Measurements from ENCODE around the gene WLS. TPM values are rescaled to one million over a fixed set of nuclear protein-coding genes. Genes with fewer than 3 reads are reported as not detected.

Gene WLS
- polyA plus RNA-seq, 1 donor from 2014 or later, result 8.8 TPM

DNA sequence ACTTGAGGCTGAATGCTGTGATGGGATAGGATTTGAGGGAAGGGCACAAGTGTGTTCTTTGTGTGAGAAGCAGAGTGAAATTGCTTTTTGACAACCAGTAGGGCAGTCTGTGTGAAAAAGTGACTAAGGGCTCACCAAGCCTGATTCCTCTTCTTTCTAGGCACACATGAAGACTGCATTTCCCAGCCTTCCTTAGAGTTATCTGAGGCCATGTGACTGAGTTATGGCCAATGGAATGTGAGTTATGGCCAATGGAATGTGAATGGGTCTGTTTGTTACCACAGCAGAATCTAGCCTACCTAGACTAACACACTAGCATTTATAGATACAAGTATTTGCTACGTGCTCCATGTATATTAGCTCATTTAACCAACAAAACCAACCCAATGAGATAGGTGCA is 146.6 kb downstream of the WLS start:
- Histone ChIP-seq H3K27ac (ENCODE audit: low read length) (no peak overlapping the region), H3K9me3 (ENCODE audit: low read length) (no peaks in the 10 kb centered on the region), H3K4me2 (ENCODE audit: low read length) (no peak overlapping the region), H3F3A (ENCODE audit: insufficient read depth, low read length, poor library complexity, severe bottlenecking) (no peaks in the 10 kb centered on the region), H3K4me3 (ENCODE audit: low read length) (no peak overlapping the region), H2AFZ (ENCODE audit: low read depth, low read length) (no peak overlapping the region), H3K9ac (ENCODE audit: low read length) (no peak overlapping the region), H3K79me2 (replicated peaks; ENCODE audit: insufficient read depth, low read length) (no peaks in the 10 kb centered on the region), H3K27me3 (ENCODE audit: insufficient read depth, low read depth, low read length) (no peaks in the 10 kb centered on the region), H3K9me2 (ENCODE audit: insufficient read depth, low read length) (no peaks in the 10 kb centered on the region), H4K20me1 (ENCODE audit: insufficient read depth) (no peaks in the 10 kb centered on the region), H3K36me3 (ENCODE audit: insufficient read depth, low read length) (no peaks in the 10 kb centered on the region)
- TF ChIP-seq MXI1 (conservative IDR thresholded peaks at IDR 0.05; ENCODE audit: poor library complexity, severe bottlenecking) (no peak), EZH2 (IDR thresholded peaks at IDR 0.05; ENCODE audit: borderline replicate concordance, insufficient read depth, low read length, poor library complexity, severe bottlenecking) (no peak), TAF1 (IDR thresholded peaks at IDR 0.05; ENCODE audit: low read depth) (no peak), POLR2AphosphoS5 (IDR thresholded peaks at IDR 0.05) (no peak)
- TF ChIP-seq, protein P1, sequence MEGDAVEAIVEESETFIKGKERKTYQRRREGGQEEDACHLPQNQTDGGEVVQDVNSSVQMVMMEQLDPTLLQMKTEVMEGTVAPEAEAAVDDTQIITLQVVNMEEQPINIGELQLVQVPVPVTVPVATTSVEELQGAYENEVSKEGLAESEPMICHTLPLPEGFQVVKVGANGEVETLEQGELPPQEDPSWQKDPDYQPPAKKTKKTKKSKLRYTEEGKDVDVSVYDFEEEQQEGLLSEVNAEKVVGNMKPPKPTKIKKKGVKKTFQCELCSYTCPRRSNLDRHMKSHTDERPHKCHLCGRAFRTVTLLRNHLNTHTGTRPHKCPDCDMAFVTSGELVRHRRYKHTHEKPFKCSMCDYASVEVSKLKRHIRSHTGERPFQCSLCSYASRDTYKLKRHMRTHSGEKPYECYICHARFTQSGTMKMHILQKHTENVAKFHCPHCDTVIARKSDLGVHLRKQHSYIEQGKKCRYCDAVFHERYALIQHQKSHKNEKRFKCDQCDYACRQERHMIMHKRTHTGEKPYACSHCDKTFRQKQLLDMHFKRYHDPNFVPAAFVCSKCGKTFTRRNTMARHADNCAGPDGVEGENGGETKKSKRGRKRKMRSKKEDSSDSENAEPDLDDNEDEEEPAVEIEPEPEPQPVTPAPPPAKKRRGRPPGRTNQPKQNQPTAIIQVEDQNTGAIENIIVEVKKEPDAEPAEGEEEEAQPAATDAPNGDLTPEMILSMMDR (IDR thresholded peaks at IDR 0.05; ENCODE audit: poor library complexity, severe bottlenecking), result no peak
- TF ChIP-seq, protein P2, sequence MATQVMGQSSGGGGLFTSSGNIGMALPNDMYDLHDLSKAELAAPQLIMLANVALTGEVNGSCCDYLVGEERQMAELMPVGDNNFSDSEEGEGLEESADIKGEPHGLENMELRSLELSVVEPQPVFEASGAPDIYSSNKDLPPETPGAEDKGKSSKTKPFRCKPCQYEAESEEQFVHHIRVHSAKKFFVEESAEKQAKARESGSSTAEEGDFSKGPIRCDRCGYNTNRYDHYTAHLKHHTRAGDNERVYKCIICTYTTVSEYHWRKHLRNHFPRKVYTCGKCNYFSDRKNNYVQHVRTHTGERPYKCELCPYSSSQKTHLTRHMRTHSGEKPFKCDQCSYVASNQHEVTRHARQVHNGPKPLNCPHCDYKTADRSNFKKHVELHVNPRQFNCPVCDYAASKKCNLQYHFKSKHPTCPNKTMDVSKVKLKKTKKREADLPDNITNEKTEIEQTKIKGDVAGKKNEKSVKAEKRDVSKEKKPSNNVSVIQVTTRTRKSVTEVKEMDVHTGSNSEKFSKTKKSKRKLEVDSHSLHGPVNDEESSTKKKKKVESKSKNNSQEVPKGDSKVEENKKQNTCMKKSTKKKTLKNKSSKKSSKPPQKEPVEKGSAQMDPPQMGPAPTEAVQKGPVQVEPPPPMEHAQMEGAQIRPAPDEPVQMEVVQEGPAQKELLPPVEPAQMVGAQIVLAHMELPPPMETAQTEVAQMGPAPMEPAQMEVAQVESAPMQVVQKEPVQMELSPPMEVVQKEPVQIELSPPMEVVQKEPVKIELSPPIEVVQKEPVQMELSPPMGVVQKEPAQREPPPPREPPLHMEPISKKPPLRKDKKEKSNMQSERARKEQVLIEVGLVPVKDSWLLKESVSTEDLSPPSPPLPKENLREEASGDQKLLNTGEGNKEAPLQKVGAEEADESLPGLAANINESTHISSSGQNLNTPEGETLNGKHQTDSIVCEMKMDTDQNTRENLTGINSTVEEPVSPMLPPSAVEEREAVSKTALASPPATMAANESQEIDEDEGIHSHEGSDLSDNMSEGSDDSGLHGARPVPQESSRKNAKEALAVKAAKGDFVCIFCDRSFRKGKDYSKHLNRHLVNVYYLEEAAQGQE (IDR thresholded peaks at IDR 0.05; ENCODE audit: borderline replicate concordance), result no peak

DNA sequence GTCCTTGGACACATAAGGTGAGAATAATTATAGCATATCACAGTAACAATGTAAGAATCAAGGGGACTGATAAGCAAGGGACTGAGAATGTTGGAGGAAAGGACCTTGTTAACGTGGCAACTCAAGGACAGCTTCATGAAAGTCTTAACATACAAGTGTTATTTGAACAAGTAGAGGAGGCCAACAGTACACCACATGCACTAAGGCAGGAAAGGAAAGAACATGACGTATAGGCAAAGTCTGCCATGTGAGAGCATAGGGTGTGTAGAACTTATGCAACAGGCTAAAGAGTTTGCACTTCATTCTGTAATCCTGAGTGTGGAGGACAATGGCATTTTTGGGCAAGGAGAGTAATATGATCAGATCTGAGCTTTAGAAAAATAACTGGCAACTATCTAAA is 148.6 kb downstream of the WLS start:
- Histone ChIP-seq H3K27ac (ENCODE audit: low read length) (no peak overlapping the region), H3K36me3 (ENCODE audit: insufficient read depth, low read length) (no peaks in the 10 kb centered on the region), H3K4me3 (ENCODE audit: low read length) (no peak overlapping the region), H3K9me2 (ENCODE audit: insufficient read depth, low read length) (no peaks in the 10 kb centered on the region), H3K9ac (ENCODE audit: low read length) (no peak overlapping the region), H3K9me3 (ENCODE audit: low read length) (no peaks in the 10 kb centered on the region), H3K4me2 (ENCODE audit: low read length) (no peak overlapping the region), H4K20me1 (ENCODE audit: insufficient read depth) (no peaks in the 10 kb centered on the region), H3K27me3 (ENCODE audit: insufficient read depth, low read depth, low read length) (no peaks in the 10 kb centered on the region), H3K79me2 (replicated peaks; ENCODE audit: insufficient read depth, low read length) (no peaks in the 10 kb centered on the region), H2AFZ (ENCODE audit: low read depth, low read length) (no peak overlapping the region), H3F3A (ENCODE audit: insufficient read depth, low read length, poor library complexity, severe bottlenecking) (no peaks in the 10 kb centered on the region)
- TF ChIP-seq MXI1 (conservative IDR thresholded peaks at IDR 0.05; ENCODE audit: poor library complexity, severe bottlenecking) (no peak), SMC3 (conservative IDR thresholded peaks at IDR 0.05; ENCODE audit: poor library complexity) (no peak)
- TF ChIP-seq, protein P1 (IDR thresholded peaks at IDR 0.05; ENCODE audit: poor library complexity, severe bottlenecking), result no peak

All from neural cell (in vitro differentiated cells).